Panc1 (cell line): ENCODE results near the gene CETP.

ENCODE experiments used
- POLR2AphosphoS5 ChIP-seq: IDR thresholded peaks from 2 replicates; pipeline ENCODE4 v1.6.1; 2012; ENCODE audit warnings: mild to moderate bottlenecking, low read depth, low read length, moderate library complexity
- TF ChIP-seq, protein P1 (sequence below): fragments of 450-650 bp; IDR thresholded peaks from 2 replicates; pipeline ENCODE4 v1.5.1; 2017; ENCODE audit warnings: mild to moderate bottlenecking

DNA sequence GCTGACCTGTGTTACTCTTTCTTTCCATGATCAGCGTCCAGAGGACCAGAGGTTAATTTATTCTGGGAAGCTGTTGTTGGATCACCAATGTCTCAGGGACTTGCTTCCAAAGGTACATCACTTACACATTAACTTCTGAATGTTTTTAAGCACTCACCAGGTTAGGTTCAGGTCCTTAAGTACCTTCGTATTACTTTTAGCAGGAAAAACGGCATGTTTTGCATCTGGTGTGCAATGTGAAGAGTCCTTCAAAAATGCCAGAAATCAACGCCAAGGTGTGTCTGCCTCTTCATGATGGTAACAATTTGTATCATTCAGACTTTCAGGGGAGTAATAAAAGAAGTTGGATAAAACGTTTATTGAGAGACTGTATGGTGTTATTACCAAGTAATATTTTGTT, 26.5 kb upstream of the CETP start:
- TF ChIP-seq, protein P1, sequence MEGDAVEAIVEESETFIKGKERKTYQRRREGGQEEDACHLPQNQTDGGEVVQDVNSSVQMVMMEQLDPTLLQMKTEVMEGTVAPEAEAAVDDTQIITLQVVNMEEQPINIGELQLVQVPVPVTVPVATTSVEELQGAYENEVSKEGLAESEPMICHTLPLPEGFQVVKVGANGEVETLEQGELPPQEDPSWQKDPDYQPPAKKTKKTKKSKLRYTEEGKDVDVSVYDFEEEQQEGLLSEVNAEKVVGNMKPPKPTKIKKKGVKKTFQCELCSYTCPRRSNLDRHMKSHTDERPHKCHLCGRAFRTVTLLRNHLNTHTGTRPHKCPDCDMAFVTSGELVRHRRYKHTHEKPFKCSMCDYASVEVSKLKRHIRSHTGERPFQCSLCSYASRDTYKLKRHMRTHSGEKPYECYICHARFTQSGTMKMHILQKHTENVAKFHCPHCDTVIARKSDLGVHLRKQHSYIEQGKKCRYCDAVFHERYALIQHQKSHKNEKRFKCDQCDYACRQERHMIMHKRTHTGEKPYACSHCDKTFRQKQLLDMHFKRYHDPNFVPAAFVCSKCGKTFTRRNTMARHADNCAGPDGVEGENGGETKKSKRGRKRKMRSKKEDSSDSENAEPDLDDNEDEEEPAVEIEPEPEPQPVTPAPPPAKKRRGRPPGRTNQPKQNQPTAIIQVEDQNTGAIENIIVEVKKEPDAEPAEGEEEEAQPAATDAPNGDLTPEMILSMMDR: no peak
- TF ChIP-seq POLR2AphosphoS5: no peak
